Mesodermal cell (in vitro differentiated cells): Measurements from ENCODE around the gene TAF1C. TPM values are rescaled to one million over a fixed set of nuclear protein-coding genes. Genes with fewer than 3 reads are reported as not detected.
A peak's percentile ranks its signal among the peaks of the same experiment; 100 is the strongest.

Source experiments
- H3K27ac ChIP-seq: 2 replicates; pipeline ENCODE4 v1.7.0; 2013; ENCODE audit warnings: mild to moderate bottlenecking, low read depth, low read length, moderate library complexity; ENCODE audit not compliant: severe bottlenecking
- H3K36me3 ChIP-seq: 2 replicates; pipeline ENCODE4 v1.7.1; 2013; ENCODE audit warnings: mild to moderate bottlenecking, low read length, moderate library complexity; ENCODE audit not compliant: control insufficient read depth, insufficient read depth
- H3K4me1 ChIP-seq: one replicate; pipeline ENCODE4 v1.7.1; 2013; ENCODE audit warnings: mild to moderate bottlenecking, low read length; ENCODE audit not compliant: insufficient read depth, control insufficient read depth, poor library complexity, severe bottlenecking
- H3K4me3 ChIP-seq: 2 replicates; pipeline ENCODE4 v1.7.0; 2013; ENCODE audit warnings: low read length, control low read depth, mild to moderate bottlenecking; ENCODE audit not compliant: insufficient read depth, poor library complexity, severe bottlenecking; ENCODE audit errors: extremely low read depth
- H3K9me3 ChIP-seq: 2 replicates; pipeline ENCODE4 v1.7.1; 2013; ENCODE audit warnings: mild to moderate bottlenecking, low read length, moderate library complexity; ENCODE audit not compliant: control insufficient read depth
- WGBS, 2 experiments: methylation state at CpG; one replicate each; pipeline ENCODE4 v1.1.5; 2013; ENCODE audit warnings: missing lambda C conversion rate in 2 of 2; ENCODE audit not compliant: insufficient coverage in 2 of 2; 5-methylcytosine and 5-hydroxymethylcytosine counted together
- polyA plus RNA-seq, 2 experiments: library from polyadenylated mRNA; stranded (reverse); fragments of 50-300 nt; gene quantifications; one replicate each; pipeline ENCODE4 v1.2.3, GENCODE V29; 2013

The TAF1C gene
- polyA plus RNA-seq (2013, experiment 1 of 2), result 36.5 TPM
- polyA plus RNA-seq (2013, experiment 2 of 2), result 35.7 TPM

- no peak within 1 kb of the TSS for H3K27ac ChIP-seq
- no peaks in the 10 kb centered on the region for H3K9me3 ChIP-seq
- H3K4me3 ChIP-seq, result peak within 1 kb of the TSS; percentile 82
- peaks cover 8% of the 10 kb centered on the region for H3K4me1 ChIP-seq
- H3K36me3 ChIP-seq, result peaks cover 31% of the 10 kb centered on the region
- WGBS, 2 experiments, result 3% methylated on average over 42 to 49 of the region's 55 CpGs
Observed at GRCh38 chr16:84186685-84187437, at the start of gene TAF1C. Gene TAF1C, minus strand, starts transcription at chr16:84187057. Its CDS starts 2,069 bp downstream, at chr16:84184988.

GRCh38 chr16:84234321-84235241 is 47.7 kb upstream of the TAF1C start:
- WGBS, 2 experiments, result 92 to 95% methylated on average over 13 to 17 of the region's 21 CpGs
- no peaks in the 10 kb centered on the region for H3K36me3 ChIP-seq
- no peaks in the 10 kb centered on the region for H3K4me1 ChIP-seq
- no peaks in the 10 kb centered on the region for H3K9me3 ChIP-seq
- H3K27ac ChIP-seq, result peak overlapping the region; percentile 41
- H3K4me3 ChIP-seq, result no peak overlapping the region

- no peak overlapping the region for H3K27ac ChIP-seq
- WGBS, 2 experiments, result 79 to 83% methylated on average over 7 to 9 of the region's 9 CpGs
- no peak overlapping the region for H3K4me3 ChIP-seq
Observed at GRCh38 chr16:84233748-84234147, 46.9 kb upstream of the TAF1C start.

GRCh38 chr16:84232969-84233368 is 46.1 kb upstream of the TAF1C start:
- H3K4me1 ChIP-seq, result peaks cover 7% of the 10 kb centered on the region
- WGBS, 2 experiments, result 97 to 100% methylated on average over 1 to 5 of the region's 5 CpGs
- H3K36me3 ChIP-seq, result no peaks in the 10 kb centered on the region
- no peak overlapping the region for H3K27ac ChIP-seq
- H3K9me3 ChIP-seq, result no peaks in the 10 kb centered on the region
- no peak overlapping the region for H3K4me3 ChIP-seq

More at GRCh38 chr16:84233748-84234147, 46.9 kb upstream of the TAF1C start:
- Histone ChIP-seq H3K36me3 (no peaks in the 10 kb centered on the region), H3K9me3 (no peaks in the 10 kb centered on the region), H3K4me1 (peaks cover under 1% of the 10 kb centered on the region)

- WGBS, 2 experiments, result 92 to 95% methylated on average over 5 of the region's 5 CpGs
- no peak overlapping the region for H3K27ac ChIP-seq
- no peak overlapping the region for H3K4me3 ChIP-seq
- peaks cover 12% of the 10 kb centered on the region for H3K4me1 ChIP-seq
- no peaks in the 10 kb centered on the region for H3K9me3 ChIP-seq
- no peaks in the 10 kb centered on the region for H3K36me3 ChIP-seq
Observed at GRCh38 chr16:84232060-84232459, 45.2 kb upstream of the TAF1C start.

- Histone ChIP-seq H3K9me3 (no peaks in the 10 kb centered on the region), H3K36me3 (no peaks in the 10 kb centered on the region), H3K27ac (peak overlapping the region; percentile 8), H3K4me1 (peaks cover 12% of the 10 kb centered on the region), H3K4me3 (no peak overlapping the region)
- WGBS, 2 experiments, result 86 to 90% methylated on average over 8 to 10 of the region's 11 CpGs
Observed at GRCh38 chr16:84229471-84229870, 42.6 kb upstream of the TAF1C start.

GRCh38 chr16:84228256-84228838 is 41.5 kb upstream of the TAF1C start:
- no peaks in the 10 kb centered on the region for H3K36me3 ChIP-seq
- peaks cover 18% of the 10 kb centered on the region for H3K4me1 ChIP-seq
- H3K9me3 ChIP-seq, result no peaks in the 10 kb centered on the region
- 17 to 18% methylated on average over 5 to 11 of the region's 18 CpGs for WGBS, 2 experiments
- H3K4me3 ChIP-seq, result no peak overlapping the region
- peak overlapping the region; percentile 92 for H3K27ac ChIP-seq

- Histone ChIP-seq H3K4me1 (peaks cover 18% of the 10 kb centered on the region), H3K9me3 (no peaks in the 10 kb centered on the region), H3K36me3 (no peaks in the 10 kb centered on the region), H3K27ac (no peak overlapping the region), H3K4me3 (no peak overlapping the region)
- WGBS, 2 experiments, result 84 to 93% methylated on average over 5 of the region's 6 CpGs
Observed at GRCh38 chr16:84227548-84227947, 40.7 kb upstream of the TAF1C start.

GRCh38 chr16:84226026-84226425 is 39.2 kb upstream of the TAF1C start:
- no peak overlapping the region for H3K27ac ChIP-seq
- 90% methylated on average over 7 of the region's 8 CpGs for WGBS, 2 experiments
- H3K4me1 ChIP-seq, result peaks cover 18% of the 10 kb centered on the region
- no peak overlapping the region for H3K4me3 ChIP-seq
- H3K36me3 ChIP-seq, result no peaks in the 10 kb centered on the region
- H3K9me3 ChIP-seq, result no peaks in the 10 kb centered on the region

- 84 to 96% methylated on average over 4 of the region's 7 CpGs for WGBS, 2 experiments
- Histone ChIP-seq H3K36me3 (no peaks in the 10 kb centered on the region), H3K4me3 (no peak overlapping the region)
Observed at GRCh38 chr16:84225571-84225970, 38.7 kb upstream of the TAF1C start.

More at GRCh38 chr16:84225571-84225970, 38.7 kb upstream of the TAF1C start:
- Histone ChIP-seq H3K9me3 (no peaks in the 10 kb centered on the region), H3K27ac (no peak overlapping the region), H3K4me1 (peaks cover 18% of the 10 kb centered on the region)
